Measurements from ENCODE around the gene PGAP2.

- TF ChIP-seq, protein P1, sequence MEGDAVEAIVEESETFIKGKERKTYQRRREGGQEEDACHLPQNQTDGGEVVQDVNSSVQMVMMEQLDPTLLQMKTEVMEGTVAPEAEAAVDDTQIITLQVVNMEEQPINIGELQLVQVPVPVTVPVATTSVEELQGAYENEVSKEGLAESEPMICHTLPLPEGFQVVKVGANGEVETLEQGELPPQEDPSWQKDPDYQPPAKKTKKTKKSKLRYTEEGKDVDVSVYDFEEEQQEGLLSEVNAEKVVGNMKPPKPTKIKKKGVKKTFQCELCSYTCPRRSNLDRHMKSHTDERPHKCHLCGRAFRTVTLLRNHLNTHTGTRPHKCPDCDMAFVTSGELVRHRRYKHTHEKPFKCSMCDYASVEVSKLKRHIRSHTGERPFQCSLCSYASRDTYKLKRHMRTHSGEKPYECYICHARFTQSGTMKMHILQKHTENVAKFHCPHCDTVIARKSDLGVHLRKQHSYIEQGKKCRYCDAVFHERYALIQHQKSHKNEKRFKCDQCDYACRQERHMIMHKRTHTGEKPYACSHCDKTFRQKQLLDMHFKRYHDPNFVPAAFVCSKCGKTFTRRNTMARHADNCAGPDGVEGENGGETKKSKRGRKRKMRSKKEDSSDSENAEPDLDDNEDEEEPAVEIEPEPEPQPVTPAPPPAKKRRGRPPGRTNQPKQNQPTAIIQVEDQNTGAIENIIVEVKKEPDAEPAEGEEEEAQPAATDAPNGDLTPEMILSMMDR (conservative IDR thresholded peaks at IDR 0.05; ENCODE audit: low read length): no peak
- TF ChIP-seq EZH2phosphoT487 (IDR thresholded peaks at IDR 0.05; ENCODE audit: borderline replicate concordance): no peak
Observed at GRCh38 chr11:3853545-3853842, 45.1 kb downstream of the PGAP2 start.
